H1 (cell line): Measurements from ENCODE around the gene SOHLH1. TPM values are rescaled to one million over a fixed set of nuclear protein-coding genes. Genes with fewer than 3 reads are reported as not detected.

Experiments used
- ASH2L ChIP-seq: fragments of 200-600, 300-600 bp; sonication (generic); IDR thresholded peaks from one replicate; pipeline ENCODE4 v1.7.1; 2017; ENCODE audit warnings: low read length
- CREB1 ChIP-seq: IDR thresholded peaks from 2 replicates; pipeline ENCODE4 v1.6.1; 2012; ENCODE audit warnings: inconsistent platforms
- EZH2 ChIP-seq: fragments of 200-600 bp; sonication (generic); IDR thresholded peaks from 2 replicates; pipeline ENCODE4 v1.7.1; 2012; ENCODE audit warnings: low read depth, mild to moderate bottlenecking, moderate library complexity, low read length, inconsistent platforms; ENCODE audit not compliant: severe bottlenecking
- GTF2F1 ChIP-seq: IDR thresholded peaks from 2 replicates; pipeline ENCODE4 v1.6.1; 2012; ENCODE audit warnings: low read depth, low read length, improper control_type of control experiment, borderline replicate concordance
- HDAC2 ChIP-seq, 2 experiments: fragments of 300-600 bp in 1 of 2; sonication (generic) in 1 of 2; IDR thresholded peaks; 2 replicates each; pipeline ENCODE4 v1.6.1; 2011 to 2012; ENCODE audit warnings: low read depth in 2 of 2, low read length in 2 of 2, mild to moderate bottlenecking in 2 of 2, moderate library complexity in 2 of 2, borderline replicate concordance in 1 of 2, inconsistent platforms in 1 of 2
- HDAC6 ChIP-seq: IDR thresholded peaks from one replicate; pipeline ENCODE4 v1.7.1; 2012; ENCODE audit warnings: low read depth, mild to moderate bottlenecking, inconsistent platforms, low read length, moderate library complexity
- MAFK ChIP-seq: IDR thresholded peaks from 2 replicates; pipeline ENCODE4 v1.6.1; 2012; ENCODE audit warnings: low read depth, mild to moderate bottlenecking, improper control_type of control experiment, low read length
- PHF8 ChIP-seq: fragments of 200-600 bp; sonication (generic); conservative IDR thresholded peaks from 2 replicates; pipeline ENCODE4 v1.7.1; 2012; ENCODE audit warnings: low read depth, mild to moderate bottlenecking, inconsistent platforms, low read length, moderate library complexity
- POLR2A ChIP-seq, 2 experiments: IDR thresholded peaks; 1 replicate in 1 of 2; 2 replicates in 1 of 2; pipeline ENCODE4 v1.6.1; 2011; ENCODE audit warnings: low read depth in 2 of 2, low read length in 2 of 2, mild to moderate bottlenecking in 2 of 2; ENCODE audit errors: control extremely low read depth in 1 of 2
- SIN3A ChIP-seq, 2 experiments: IDR thresholded peaks in 1 of 2; conservative IDR thresholded peaks in 1 of 2; 2 replicates each; pipeline ENCODE4 v1.6.1; 2011 to 2012; ENCODE audit warnings: low read length in 2 of 2, improper control_type of control experiment in 1 of 2, low read depth in 1 of 2, mild to moderate bottlenecking in 1 of 2
- SIX5 ChIP-seq: IDR thresholded peaks from 2 replicates; pipeline ENCODE4 v1.6.1; 2011; ENCODE audit warnings: mild to moderate bottlenecking, low read depth, low read length
- SRF ChIP-seq: IDR thresholded peaks from 2 replicates; pipeline ENCODE4 v1.6.1; 2011; ENCODE audit warnings: mild to moderate bottlenecking, low read depth, low read length, moderate library complexity
- TAF1 ChIP-seq: IDR thresholded peaks from 2 replicates; pipeline ENCODE4 v1.6.1; 2011; ENCODE audit warnings: mild to moderate bottlenecking, low read depth, low read length
- TAF7 ChIP-seq: optimal IDR thresholded peaks from 2 replicates; pipeline ENCODE3; 2011; ENCODE audit warnings: low read depth, mild to moderate bottlenecking, inconsistent platforms, low read length, moderate library complexity, borderline replicate concordance
- TBP ChIP-seq: IDR thresholded peaks from 2 replicates; pipeline ENCODE4 v1.6.1; 2011; ENCODE audit warnings: low read depth, low read length, improper control_type of control experiment
- TCF12 ChIP-seq: IDR thresholded peaks from 2 replicates; pipeline ENCODE4 v1.6.1; 2011; ENCODE audit warnings: low read depth, mild to moderate bottlenecking, low read length
- USF2 ChIP-seq: IDR thresholded peaks from 2 replicates; pipeline ENCODE4 v1.6.1; 2011; ENCODE audit warnings: low read length, improper control_type of control experiment
- polyA plus RNA-seq, 7 experiments: library from polyadenylated mRNA; depleted of rRNA in 3 of 7; stranded (reverse) in 5 of 7; unstranded in 2 of 7; fragments of >200 nt in 5 of 7; fragments of 200-250 nt in 2 of 7; gene quantifications; 1 replicate in 5 of 7; 2 replicates in 1 of 7; 4 replicates in 1 of 7; pipeline versions ENCODE4 v1.2.1 to v1.2.3, GENCODE V29; 2011 to 2013; ENCODE audit warnings: missing spikeins in 2 of 7, mixed read lengths in 2 of 7
- total RNA-seq: library from RNA; stranded (reverse); fragmentation: NEBNext Ultra II Directional; extraction: Animal tissue kit (Norgen Biotek cat#: 25700); gene quantifications from 2 replicates; pipeline ENCODE4 v1.2.1, GENCODE V29; 2021
- TF ChIP-seq, protein P1 (sequence below): IDR thresholded peaks from 2 replicates; pipeline ENCODE4 v1.6.1; 2012; ENCODE audit warnings: inconsistent platforms
- TF ChIP-seq, protein P2 (sequence below): IDR thresholded peaks from 2 replicates; pipeline ENCODE4 v1.6.1; 2012; ENCODE audit warnings: inconsistent platforms

The SOHLH1 gene
- total and polyA plus RNA-seq, 2 of the 8 experiments (the other 6 are each of a cell fraction or from before 2014, with no cell fraction given): 0.11 TPM; not detected in 1

GRCh38 chr9:135648494-135649410, 50.5 kb downstream of the SOHLH1 start (continued):
- TF ChIP-seq, protein P1, sequence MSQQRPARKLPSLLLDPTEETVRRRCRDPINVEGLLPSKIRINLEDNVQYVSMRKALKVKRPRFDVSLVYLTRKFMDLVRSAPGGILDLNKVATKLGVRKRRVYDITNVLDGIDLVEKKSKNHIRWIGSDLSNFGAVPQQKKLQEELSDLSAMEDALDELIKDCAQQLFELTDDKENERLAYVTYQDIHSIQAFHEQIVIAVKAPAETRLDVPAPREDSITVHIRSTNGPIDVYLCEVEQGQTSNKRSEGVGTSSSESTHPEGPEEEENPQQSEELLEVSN: peak; percentile 65; the same call in 1 of the 2 replicates
- no peak for TF ChIP-seq EZH2
- no peak for TF ChIP-seq SRF
- peak; percentile 4 for TF ChIP-seq TAF7
- peak; percentile 28 for TF ChIP-seq ASH2L
- TF ChIP-seq TCF12: peak; percentile 65; the same call in 1 of the 2 replicates
- peak; percentile 46; the same call in 1 of the 2 replicates for TF ChIP-seq GTF2F1
- TF ChIP-seq TAF1: peak; percentile 55; the same call in 1 of the 2 replicates
- TF ChIP-seq SIX5: no peak; the same call in 1 of the 2 replicates
- no peak for TF ChIP-seq MAFK
- no peak for TF ChIP-seq PHF8
- TF ChIP-seq POLR2A (IDR thresholded peaks at IDR 0.05; ENCODE audit: control extremely low read depth in 1 of 2, low read depth in 2 of 2, low read length in 2 of 2): peak; percentile 82 to 90
- no peak for TF ChIP-seq CREB1
- TF ChIP-seq, protein P2, sequence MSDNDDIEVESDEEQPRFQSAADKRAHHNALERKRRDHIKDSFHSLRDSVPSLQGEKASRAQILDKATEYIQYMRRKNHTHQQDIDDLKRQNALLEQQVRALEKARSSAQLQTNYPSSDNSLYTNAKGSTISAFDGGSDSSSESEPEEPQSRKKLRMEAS: peak; percentile 62; the same call in 1 of the 2 replicates
- TF ChIP-seq SIN3A (conservative IDR thresholded peaks at IDR 0.05 in 1 of 2, IDR thresholded peaks at IDR 0.05 in 1 of 2; ENCODE audit: low read depth in 1 of 2, low read length in 2 of 2): 0 out of 4 replicates have a peak, but pooled peaks of 1 of the 2 experiments have one; percentile 14
- TF ChIP-seq USF2: no peak
- TF ChIP-seq HDAC2 (IDR thresholded peaks at IDR 0.05; ENCODE audit: borderline replicate concordance in 1 of 2, low read depth in 2 of 2, low read length in 2 of 2): 0 out of 4 replicates have a peak, but pooled peaks of 1 of the 2 experiments have one; percentile 1
- no peak for TF ChIP-seq HDAC6
- peak; percentile 92 for TF ChIP-seq TBP
